Measurements from ENCODE around the gene AACS.

Gene AACS

GRCh38 chr12:125159702-125160101 is 94.5 kb downstream of the AACS start:
- no peak for DNase-seq

GRCh38 chr12:125160281-125160955 is 95.2 kb downstream of the AACS start:
- no peak for DNase-seq

- DNase-seq, result no peak
Measured at GRCh38 chr12:125161712-125162022, 96.4 kb downstream of the AACS start.

- no peak for DNase-seq
Measured at GRCh38 chr12:125162489-125163028, 97.3 kb downstream of the AACS start.

- DNase-seq, result no peak
Measured at GRCh38 chr12:125163148-125163547, 97.9 kb downstream of the AACS start.

GRCh38 chr12:125164541-125164940 is 99.3 kb downstream of the AACS start:
- DNase-seq, result no peak

- DNase-seq, result no peak
Measured at GRCh38 chr12:125166041-125166440, 100.8 kb downstream of the AACS start.

- DNase-seq, result no peak
Measured at GRCh38 chr12:125167658-125168057, 102.4 kb downstream of the AACS start.

- DNase-seq, result no peak
Measured at GRCh38 chr12:125169451-125169850, 104.2 kb downstream of the AACS start.

GRCh38 chr12:125169870-125170269 is 104.6 kb downstream of the AACS start:
- DNase-seq, result no peak

GRCh38 chr12:125171267-125171666 is 106.0 kb downstream of the AACS start:
- no peak for DNase-seq

GRCh38 chr12:125172231-125172850 is 107.1 kb downstream of the AACS start:
- no peak for DNase-seq

- no peak for DNase-seq
Measured at GRCh38 chr12:125175576-125175975, 110.3 kb downstream of the AACS start.

- no peak for DNase-seq
Measured at GRCh38 chr12:125178222-125178621, 113.0 kb downstream of the AACS start.

GRCh38 chr12:125180144-125180543 is 114.9 kb downstream of the AACS start:
- no peak for DNase-seq

- DNase-seq, result no peak
Measured at GRCh38 chr12:125181107-125181506, 115.9 kb downstream of the AACS start.

- DNase-seq, result peak; percentile 70
Measured at GRCh38 chr12:125183187-125184067, 118.2 kb downstream of the AACS start.

- no peak for DNase-seq
Measured at GRCh38 chr12:125184213-125184967, 119.2 kb downstream of the AACS start.

- DNase-seq, result no peak
Measured at GRCh38 chr12:125185311-125185739, 120.1 kb downstream of the AACS start.

GRCh38 chr12:125185740-125186470 is 120.7 kb downstream of the AACS start, which contains the start of gene TMEM132B:
Gene TMEM132B (plus strand): TSS chr12:125186386.
- DNase-seq, result peak; percentile 16

- no peak for DNase-seq
Measured at GRCh38 chr12:125186471-125187147, 121.4 kb downstream of the AACS start.

Data from inflammatory macrophage treated with lipopolysaccharide for 4 hours (primary cell).